Placental epithelial cell (primary cell): ENCODE results near the gene CD163L1. TPM values are rescaled to one million over a fixed set of nuclear protein-coding genes. Genes with fewer than 3 reads are reported as not detected.

Experiments used
- total RNA-seq: library from RNA; depleted of rRNA; stranded (reverse); fragments of >200 nt; gene quantifications from 2 replicates; pipeline ENCODE4 v1.2.3, GENCODE V29; 2012

The CD163L1 gene
- total RNA-seq, result 0.11 TPM in 1 of 2 replicates, not detected in the other

GRCh38 chr12:7444076-7444475, at the start of gene CD163L1:
Gene CD163L1, minus strand, starts transcription at chr12:7444153. Its CDS starts 26 bp downstream, at chr12:7444127.

Other genes with a start within 250 kb of the CD163L1 start
- not detected in 2 replicates for gene ACSM4, start 140.1 kb downstream of the CD163L1 start, total RNA-seq
- not detected in 2 replicates for gene CD163, start 59.6 kb upstream of the CD163L1 start, total RNA-seq
- not detected in 2 replicates for gene APOBEC1, start 221.8 kb upstream of the CD163L1 start, total RNA-seq